COLO668 (cell line): ENCODE measurements around the gene B3GNT5.

Experiments
- DNase-seq: peaks from one replicate; lab custom pipeline; 2025; ENCODE audit not compliant: unreplicated experiment; lab: John Stamatoyannopoulos, UW

The B3GNT5 gene

GRCh38 chr3:183317886-183318865, 65.1 kb downstream of the B3GNT5 start:
- no peak for DNase-seq

DNA sequence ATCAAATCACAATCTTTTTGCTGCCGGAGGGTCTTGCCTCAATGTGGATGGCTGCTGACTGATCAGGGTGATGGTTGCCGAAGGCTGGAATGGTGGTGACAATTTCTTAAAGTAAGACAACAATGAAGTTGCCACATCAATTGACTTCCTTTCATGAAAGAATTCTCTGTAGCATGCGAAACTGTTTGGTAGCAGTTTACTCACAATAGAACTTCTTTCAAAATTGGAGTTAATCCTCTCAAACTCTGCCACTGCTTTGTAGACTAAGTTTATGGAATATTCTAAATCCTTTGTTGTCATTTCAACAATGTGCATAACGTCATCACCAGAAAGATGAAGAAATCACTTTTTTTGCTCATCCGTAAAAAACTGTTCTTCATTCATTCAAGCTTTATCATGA, 65.8 kb downstream of the B3GNT5 start:
- no peak for DNase-seq

DNA sequence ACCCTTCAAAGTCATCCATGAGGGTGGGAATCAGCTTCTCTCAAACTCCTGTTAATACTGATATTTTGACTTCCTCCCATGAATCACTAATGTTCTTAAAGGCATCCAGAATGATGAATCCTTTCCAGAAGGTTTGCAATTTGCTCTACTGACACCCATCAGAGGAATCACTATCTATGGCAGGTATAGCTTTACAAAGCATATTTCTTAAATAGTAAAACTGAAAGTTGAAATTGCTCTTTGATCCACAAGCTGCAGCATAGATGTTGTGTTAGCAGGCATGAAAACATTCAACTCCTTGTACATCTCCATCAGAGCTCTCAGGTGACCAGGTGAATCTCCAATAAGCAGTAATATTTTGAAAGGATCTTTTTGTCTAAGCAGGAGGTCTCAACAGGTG, 66.3 kb downstream of the B3GNT5 start:
- no peak for DNase-seq
